Rectal smooth muscle tissue (tissue), 1 donor: Measurements from ENCODE around the gene IGSF21.

Experiments
- H3K27ac ChIP-seq: one replicate; pipeline ENCODE4 v1.7.0; 2013; ENCODE audit warnings: low read depth, low read length, inconsistent platforms
- H3K27me3 ChIP-seq: one replicate; pipeline ENCODE4 v1.7.0; 2013; ENCODE audit warnings: low read length; ENCODE audit not compliant: control insufficient read depth, insufficient read depth
- H3K36me3 ChIP-seq: one replicate; pipeline ENCODE4 v1.7.0; 2013; ENCODE audit warnings: low read length; ENCODE audit not compliant: control insufficient read depth, insufficient read depth
- H3K4me1 ChIP-seq: one replicate; pipeline ENCODE4 v1.7.0; 2013; ENCODE audit warnings: low read length; ENCODE audit not compliant: control insufficient read depth, insufficient read depth
- H3K4me3 ChIP-seq: one replicate; pipeline ENCODE4 v1.7.0; 2013; ENCODE audit warnings: low read length
- H3K9ac ChIP-seq: one replicate; pipeline ENCODE4 v1.7.0; 2013; ENCODE audit warnings: low read length

IGSF21 gene

GRCh38 chr1:18128298-18128697, 20.7 kb downstream of the IGSF21 start:
- Histone ChIP-seq H3K4me1 (peaks cover 6% of the 10 kb centered on the region), H3K27me3 (no peaks in the 10 kb centered on the region), H3K9ac (no peak overlapping the region), H3K4me3 (no peak overlapping the region), H3K36me3 (no peaks in the 10 kb centered on the region), H3K27ac (no peak overlapping the region)

GRCh38 chr1:18130356-18130755, 22.8 kb downstream of the IGSF21 start:
- Histone ChIP-seq H3K9ac (no peak overlapping the region), H3K27me3 (no peaks in the 10 kb centered on the region), H3K27ac (no peak overlapping the region), H3K4me3 (no peak overlapping the region), H3K36me3 (no peaks in the 10 kb centered on the region), H3K4me1 (peaks cover 6% of the 10 kb centered on the region)

- no peaks in the 10 kb centered on the region for H3K27me3 ChIP-seq
- H3K9ac ChIP-seq: no peak overlapping the region
- H3K4me1 ChIP-seq: peaks cover 6% of the 10 kb centered on the region
- H3K36me3 ChIP-seq: no peaks in the 10 kb centered on the region
- peak overlapping the region; percentile 33 for H3K27ac ChIP-seq
- no peak overlapping the region for H3K4me3 ChIP-seq
Measured at GRCh38 chr1:18132022-18132710, 24.6 kb downstream of the IGSF21 start.

GRCh38 chr1:18132711-18133541, 25.3 kb downstream of the IGSF21 start:
- H3K4me3 ChIP-seq: no peak overlapping the region
- no peaks in the 10 kb centered on the region for H3K36me3 ChIP-seq
- H3K27ac ChIP-seq: peak overlapping the region; percentile 33
- H3K27me3 ChIP-seq: no peaks in the 10 kb centered on the region
- H3K4me1 ChIP-seq: peaks cover 6% of the 10 kb centered on the region
- no peak overlapping the region for H3K9ac ChIP-seq

- H3K27me3 ChIP-seq: no peaks in the 10 kb centered on the region
- no peaks in the 10 kb centered on the region for H3K36me3 ChIP-seq
Measured at GRCh38 chr1:18134324-18135046, 26.9 kb downstream of the IGSF21 start.

GRCh38 chr1:18137759-18138345, 30.3 kb downstream of the IGSF21 start:
- Histone ChIP-seq H3K4me1 (no peaks in the 10 kb centered on the region), H3K27me3 (no peaks in the 10 kb centered on the region), H3K9ac (no peak overlapping the region), H3K27ac (no peak overlapping the region), H3K36me3 (no peaks in the 10 kb centered on the region), H3K4me3 (no peak overlapping the region)

More at GRCh38 chr1:18134324-18135046, 26.9 kb downstream of the IGSF21 start:
- no peak overlapping the region for H3K9ac ChIP-seq
- H3K4me1 ChIP-seq: peaks cover 6% of the 10 kb centered on the region
- H3K27ac ChIP-seq: no peak overlapping the region
- no peak overlapping the region for H3K4me3 ChIP-seq

- Histone ChIP-seq H3K4me1 (no peaks in the 10 kb centered on the region), H3K4me3 (no peak overlapping the region), H3K27me3 (no peaks in the 10 kb centered on the region), H3K36me3 (no peaks in the 10 kb centered on the region), H3K27ac (no peak overlapping the region), H3K9ac (no peak overlapping the region)
Measured at GRCh38 chr1:18139198-18139981, 31.8 kb downstream of the IGSF21 start.

- no peak overlapping the region for H3K4me3 ChIP-seq
- H3K27ac ChIP-seq: no peak overlapping the region
- no peak overlapping the region for H3K9ac ChIP-seq
- H3K36me3 ChIP-seq: no peaks in the 10 kb centered on the region
- no peaks in the 10 kb centered on the region for H3K4me1 ChIP-seq
- H3K27me3 ChIP-seq: no peaks in the 10 kb centered on the region
Measured at GRCh38 chr1:18140411-18140810, 32.8 kb downstream of the IGSF21 start.

- Histone ChIP-seq H3K27me3 (no peaks in the 10 kb centered on the region), H3K9ac (no peak overlapping the region), H3K27ac (no peak overlapping the region), H3K4me1 (no peaks in the 10 kb centered on the region), H3K4me3 (no peak overlapping the region), H3K36me3 (no peaks in the 10 kb centered on the region)
Measured at GRCh38 chr1:18141661-18142060, 34.1 kb downstream of the IGSF21 start.

GRCh38 chr1:18142471-18142870, 34.9 kb downstream of the IGSF21 start:
- no peaks in the 10 kb centered on the region for H3K4me1 ChIP-seq
- no peaks in the 10 kb centered on the region for H3K36me3 ChIP-seq
- H3K27ac ChIP-seq: no peak overlapping the region
- no peak overlapping the region for H3K4me3 ChIP-seq
- no peak overlapping the region for H3K9ac ChIP-seq
- H3K27me3 ChIP-seq: no peaks in the 10 kb centered on the region

GRCh38 chr1:18142969-18143368, 35.4 kb downstream of the IGSF21 start:
- Histone ChIP-seq H3K4me1 (no peaks in the 10 kb centered on the region), H3K4me3 (no peak overlapping the region), H3K27ac (no peak overlapping the region), H3K9ac (no peak overlapping the region), H3K36me3 (no peaks in the 10 kb centered on the region), H3K27me3 (no peaks in the 10 kb centered on the region)
